CD4-positive, alpha-beta T cell treated with Interleukin-10 for 1 hour (primary cell): ENCODE results near the gene PRLR.
"Not testable (repeated sequence)": the region's sequence is repeated elsewhere in the genome, so short reads cannot be mapped to it uniquely, and the experiment has no call there.

Experiments used
- DNase-seq: peaks from one replicate; pipeline ENCODE4 v3.0.0-alpha.2; 2020

The PRLR gene

GRCh38 chr5:35194635-35195471 lies 35.4 kb downstream of the PRLR start:
- no peak for DNase-seq

- DNase-seq, result no peak
These were observed 37.8 kb downstream of the PRLR start for GRCh38 chr5:35192506-35192905.

GRCh38 chr5:35189801-35190200 lies 40.5 kb downstream of the PRLR start:
- DNase-seq, result not testable (repeated sequence)

DNA sequence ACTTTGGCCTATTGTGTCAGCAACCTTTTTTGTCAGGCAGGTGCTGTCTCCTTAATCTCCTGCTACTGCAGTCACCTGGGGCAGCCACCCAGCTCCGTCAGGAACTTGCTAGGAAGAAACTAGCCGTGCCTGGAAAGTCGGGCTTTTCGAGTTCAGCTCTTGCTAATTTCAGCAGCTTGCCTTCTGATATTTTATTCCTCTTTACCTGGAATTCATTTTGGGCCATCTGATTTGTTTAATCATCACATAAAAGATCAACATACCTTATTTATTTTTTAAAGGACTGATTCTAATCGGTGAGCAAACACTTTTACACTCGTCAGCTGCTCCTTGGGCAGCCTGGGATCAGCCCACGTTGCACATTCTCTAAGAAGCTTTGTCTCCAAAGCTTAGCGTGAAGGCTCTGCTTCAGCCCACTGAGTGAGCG lies 42.2 kb downstream of the PRLR start:
- DNase-seq, result no peak

- DNase-seq, result not testable (repeated sequence)
These were observed 42.7 kb downstream of the PRLR start for GRCh38 chr5:35187621-35188020.

DNA sequence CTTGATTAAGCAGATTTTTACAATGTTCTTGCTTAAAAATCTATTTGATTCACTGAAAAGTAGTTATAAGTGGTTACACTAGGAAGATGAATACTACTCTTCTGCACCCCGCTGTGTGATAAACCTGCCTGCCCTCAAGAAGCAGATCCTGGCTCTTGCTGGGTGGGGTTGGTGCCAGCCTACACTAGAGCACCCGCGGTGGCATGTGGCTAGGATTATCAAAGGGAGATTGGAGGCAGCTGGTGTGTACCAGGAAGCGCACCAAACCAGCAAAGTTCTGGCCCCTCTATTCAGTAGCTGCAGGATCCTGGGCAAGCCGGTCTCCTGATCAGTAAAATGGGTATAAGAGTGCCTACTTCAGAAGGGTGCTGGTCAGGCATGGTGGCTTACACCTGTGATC lies 43.5 kb downstream of the PRLR start:
- no peak for DNase-seq

DNA sequence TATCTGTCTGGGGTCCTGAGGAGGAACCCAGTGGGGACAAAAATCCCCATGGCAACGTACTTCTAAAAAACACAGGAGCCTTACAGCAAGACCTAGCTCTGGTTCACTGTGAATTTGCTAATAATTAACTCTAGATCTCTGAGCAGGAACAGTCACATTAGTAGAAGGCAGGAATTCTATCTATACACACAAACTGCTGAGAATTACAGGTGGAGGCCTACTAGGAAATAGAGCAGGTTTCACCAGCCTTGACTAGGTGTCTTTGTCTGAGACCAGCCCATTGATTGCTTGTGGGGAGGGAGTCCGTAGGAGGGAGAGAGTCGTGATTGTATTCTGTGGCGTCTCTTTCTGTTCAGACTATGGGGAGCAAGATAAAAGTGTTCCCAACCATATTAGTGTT lies 44.8 kb downstream of the PRLR start:
- no peak for DNase-seq

- DNase-seq, result no peak
These were observed 46.7 kb downstream of the PRLR start for GRCh38 chr5:35183556-35183955.

GRCh38 chr5:35182910-35183535 lies 47.3 kb downstream of the PRLR start:
- no peak for DNase-seq

GRCh38 chr5:35182486-35182885 lies 47.8 kb downstream of the PRLR start:
- no peak for DNase-seq

GRCh38 chr5:35180046-35180445 lies 50.2 kb downstream of the PRLR start:
- DNase-seq, result no peak

DNA sequence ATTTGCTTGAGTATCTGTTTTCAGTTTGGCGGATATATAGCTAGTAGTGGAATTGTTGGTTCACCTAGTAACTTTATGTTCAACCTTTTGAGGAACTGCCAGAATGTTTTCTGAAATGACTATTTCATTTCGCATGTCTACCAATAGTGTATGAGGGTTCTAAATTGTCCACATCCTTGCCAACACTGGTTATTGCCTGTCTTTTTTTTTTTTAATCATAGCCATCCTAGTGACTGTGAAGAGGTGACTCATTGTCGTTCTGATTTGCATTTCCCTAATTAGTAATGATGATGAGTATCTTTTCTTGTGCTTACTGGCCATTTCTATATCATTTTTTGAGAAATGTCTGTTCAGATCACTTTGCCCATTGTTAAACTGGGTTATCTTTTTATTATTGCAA lies 52.5 kb downstream of the PRLR start:
- DNase-seq, result no peak

DNA sequence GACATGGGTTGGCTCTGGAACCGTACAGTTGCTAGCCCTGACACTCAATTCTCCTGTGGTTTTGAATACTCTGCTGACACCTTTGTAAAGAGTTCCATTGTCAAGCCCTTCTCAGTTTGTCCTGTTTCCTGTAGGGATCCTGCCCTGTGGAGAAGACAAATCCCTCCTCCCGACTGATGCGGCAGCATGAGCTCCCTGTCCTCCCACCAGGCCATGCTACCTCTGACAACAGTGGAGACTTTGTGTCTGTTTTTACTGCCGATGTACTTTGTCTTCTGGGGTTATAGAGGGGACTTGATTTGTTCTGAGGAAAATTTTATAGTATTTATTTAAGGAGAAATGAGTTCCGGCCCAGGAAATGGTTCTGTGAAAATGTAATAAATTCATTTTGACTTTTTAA lies 57.8 kb downstream of the PRLR start:
- DNase-seq, result no peak

GRCh38 chr5:35171991-35172390 lies 58.3 kb downstream of the PRLR start:
- no peak for DNase-seq

- no peak for DNase-seq
These were observed 59.2 kb downstream of the PRLR start for GRCh38 chr5:35171078-35171477.

DNA sequence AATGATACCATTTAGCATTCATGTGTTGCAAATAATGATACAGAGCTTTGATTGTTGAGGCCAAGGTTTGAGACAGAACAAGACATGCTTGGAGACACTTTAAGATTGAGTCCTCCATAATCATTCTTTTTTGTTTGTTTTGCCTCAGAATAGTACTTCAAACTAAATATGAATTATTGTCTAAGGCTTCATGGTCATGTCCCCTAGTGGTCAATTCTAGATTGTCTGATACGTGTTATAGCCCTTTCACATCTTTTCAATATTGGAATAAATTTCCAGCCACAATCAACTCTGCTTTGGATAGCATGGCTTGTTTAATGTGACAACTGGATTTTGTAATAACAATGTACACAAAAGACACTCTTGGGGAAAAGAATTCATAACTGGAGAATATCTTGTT lies 64.2 kb downstream of the PRLR start:
- no peak for DNase-seq

- DNase-seq, result no peak
These were observed 65.3 kb downstream of the PRLR start for GRCh38 chr5:35164860-35165542.

DNA sequence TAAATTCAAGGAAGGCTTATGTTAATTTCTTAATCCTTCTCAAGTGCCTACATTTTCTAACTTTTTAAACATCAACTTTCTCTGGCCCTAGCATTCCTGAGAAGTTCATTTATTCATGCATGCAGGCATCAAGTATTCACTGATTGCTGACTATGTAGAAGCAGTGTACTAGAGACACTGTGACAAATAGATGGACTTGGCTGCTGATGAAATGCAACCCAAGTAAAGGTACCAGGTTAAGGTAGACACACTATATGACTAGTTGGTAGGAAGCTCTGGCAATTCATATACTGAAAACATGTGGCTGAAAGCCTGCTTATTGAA lies 66.6 kb downstream of the PRLR start:
- no peak for DNase-seq

DNA sequence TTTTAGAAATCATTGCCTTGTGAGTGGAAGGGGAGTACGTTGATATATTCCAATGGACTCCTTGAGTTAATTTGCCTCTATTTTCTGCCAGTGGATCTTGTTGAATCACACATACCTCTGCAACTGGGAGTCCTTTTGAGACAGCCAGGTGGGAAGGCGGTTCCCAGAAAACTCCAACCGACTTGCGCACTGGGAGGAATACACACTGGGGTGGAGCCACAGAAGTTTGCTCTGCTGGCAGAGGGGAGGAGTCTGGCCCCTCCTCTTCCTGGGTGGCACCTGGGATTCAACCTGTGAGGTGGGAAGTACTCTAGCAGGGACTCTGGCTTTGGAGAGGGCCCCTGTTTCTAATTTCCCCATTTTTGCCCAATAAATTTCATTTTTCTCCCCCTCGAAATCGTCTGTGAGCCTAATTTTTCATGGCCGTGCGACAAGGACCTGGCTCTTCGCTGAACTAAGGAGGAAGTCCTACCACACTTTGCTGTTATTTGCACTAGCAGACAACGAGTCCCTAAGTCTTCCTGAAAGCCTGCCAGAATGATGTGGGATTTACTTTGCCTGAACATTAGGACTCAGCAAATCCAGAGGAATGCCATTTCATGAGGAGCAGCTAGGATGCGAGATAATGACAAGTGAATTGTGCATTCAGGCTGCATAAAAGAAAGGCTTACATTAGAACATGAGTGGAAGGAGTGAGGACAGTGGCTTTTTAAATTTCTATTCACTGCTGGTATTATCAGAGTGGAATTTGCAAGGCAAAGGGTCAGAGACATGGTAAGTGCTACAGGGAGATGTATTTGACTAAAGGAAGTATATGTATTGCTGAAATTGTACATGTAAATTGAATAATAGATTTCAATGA lies 67.2 kb downstream of the PRLR start:
- DNase-seq, result no peak

- no peak for DNase-seq
These were observed 68.5 kb downstream of the PRLR start for GRCh38 chr5:35161652-35162273.

GRCh38 chr5:35160486-35161116 lies 69.7 kb downstream of the PRLR start:
- DNase-seq, result no peak

GRCh38 chr5:35159370-35159742 lies 70.9 kb downstream of the PRLR start:
- no peak for DNase-seq
